H1 (cell line): ENCODE data around the gene OR13C5. TPM values are rescaled to one million over a fixed set of nuclear protein-coding genes. Genes with fewer than 3 reads are reported as not detected.

Experiments
- polyA plus RNA-seq, 7 experiments: library from polyadenylated mRNA; depleted of rRNA in 3 of 7; stranded (reverse) in 5 of 7; unstranded in 2 of 7; fragments of >200 nt in 5 of 7; fragments of 200-250 nt in 2 of 7; gene quantifications; 1 replicate in 5 of 7; 2 replicates in 1 of 7; 4 replicates in 1 of 7; pipeline versions ENCODE4 v1.2.1 to v1.2.3, GENCODE V29; 2011 to 2013; ENCODE audit warnings: missing spikeins in 2 of 7, mixed read lengths in 2 of 7
- total RNA-seq: library from RNA; stranded (reverse); fragmentation: NEBNext Ultra II Directional; extraction: Animal tissue kit (Norgen Biotek cat#: 25700); gene quantifications from 2 replicates; pipeline ENCODE4 v1.2.1, GENCODE V29; 2021

Gene OR13C5
- total and polyA plus RNA-seq, 2 of the 8 experiments (the other 6 are each of a cell fraction or from before 2014, with no cell fraction given): not detected

Other genes with a start within 250 kb of the OR13C5 start
- gene OR13F1, start 95.2 kb downstream of the OR13C5 start, total RNA-seq: not detected in 2 replicates
- not detected in 2 replicates for gene OR13F1, start 95.2 kb downstream of the OR13C5 start, polyA plus RNA-seq (2011; rRNA removed)
- not detected in 2 replicates for gene OR13C4, start 72.2 kb downstream of the OR13C5 start, total RNA-seq
- not detected in 2 replicates for gene OR13C4, start 72.2 kb downstream of the OR13C5 start, polyA plus RNA-seq (2011; rRNA removed)
- not detected in 2 replicates for gene OR13C3, start 62.6 kb downstream of the OR13C5 start, total RNA-seq
- 0.06 TPM in 1 of 2 replicates, not detected in the other for gene OR13C3, start 62.6 kb downstream of the OR13C5 start, polyA plus RNA-seq (2011; rRNA removed)
- not detected in 2 replicates for gene OR13C8, start 30.2 kb downstream of the OR13C5 start, total RNA-seq
- not detected in 2 replicates for gene OR13C8, start 30.2 kb downstream of the OR13C5 start, polyA plus RNA-seq (2011; rRNA removed)
- gene OR13C2, start 6.2 kb upstream of the OR13C5 start, total RNA-seq: not detected in 2 replicates
- gene OR13C2, start 6.2 kb upstream of the OR13C5 start, polyA plus RNA-seq (2011; rRNA removed): not detected in 2 replicates
- not detected in 2 replicates for gene OR13C9, start 18.8 kb upstream of the OR13C5 start, total RNA-seq
- gene OR13C9, start 18.8 kb upstream of the OR13C5 start, polyA plus RNA-seq (2011; rRNA removed): not detected in 2 replicates
- not detected in 2 replicates for gene OR13D1, start 95.1 kb upstream of the OR13C5 start, total RNA-seq
- gene OR13D1, start 95.1 kb upstream of the OR13C5 start, polyA plus RNA-seq (2011; rRNA removed): not detected in 2 replicates
- 6.9 and 9.3 TPM in 2 replicates for gene NIPSNAP3A, start 148.3 kb upstream of the OR13C5 start, total RNA-seq
- gene NIPSNAP3A, start 148.3 kb upstream of the OR13C5 start, polyA plus RNA-seq (2011; rRNA removed): 4.3 and 9.4 TPM in 2 replicates
- 0.29 and 0.34 TPM in 2 replicates for gene NIPSNAP3B, start 164.7 kb upstream of the OR13C5 start, total RNA-seq
- gene NIPSNAP3B, start 164.7 kb upstream of the OR13C5 start, polyA plus RNA-seq (2011; rRNA removed): 0.14 and 0.20 TPM in 2 replicates